ENCODE data around the gene TMEM63C. TPM values are rescaled to one million over a fixed set of nuclear protein-coding genes. Genes with fewer than 3 reads are reported as not detected.

The TMEM63C gene
- total RNA-seq, 2 experiments from 2014 or later, result 0.79 to 6.6 TPM

GRCh38 chr14:77175843-77176242, 5.8 kb upstream of the TMEM63C start:
- no peaks in the 10 kb centered on the region for H3K79me2 ChIP-seq (ENCODE audit: insufficient read depth, low read depth, low read length)
- no peak overlapping the region for H3K27ac ChIP-seq (ENCODE audit: low read depth, low read length, poor library complexity, severe bottlenecking)
- peaks cover 4% of the 10 kb centered on the region; the same call in 1 of the 2 replicates for H3K9me3 ChIP-seq (ENCODE audit: low read length)
- CTCF ChIA-PET (ENCODE audit: unreplicated experiment), result no interaction called here
- no peaks in the 10 kb centered on the region for H4K20me1 ChIP-seq (ENCODE audit: insufficient read depth, low read length)
- no peak overlapping the region for H3K4me2 ChIP-seq (ENCODE audit: low read length)
- TF ChIP-seq EZH2phosphoT487 (IDR thresholded peaks at IDR 0.05; ENCODE audit: borderline replicate concordance, low read depth, low read length) (no peak), CTCF (conservative IDR thresholded peaks at IDR 0.05; ENCODE audit: low read length) (no peak)
- H3K4me1 ChIP-seq (ENCODE audit: insufficient read depth, low read length, poor library complexity, severe bottlenecking), result peaks cover 2% of the 10 kb centered on the region
- no peaks in the 10 kb centered on the region for H3K36me3 ChIP-seq (ENCODE audit: insufficient read depth, low read length)
- no TSS peak for BruUV-seq (replicated peaks)
- POLR2A ChIA-PET, result no interaction called here
- intact Hi-C loops (cut with micrococcal nuclease; ENCODE audit: unreplicated experiment), result no loop called here
- no peak for DNase-seq (ENCODE audit: low spot score)
- H2AFZ ChIP-seq (ENCODE audit: low read length), result no peak overlapping the region
- no peak overlapping the region for H3K4me3 ChIP-seq (ENCODE audit: low read depth, low read length, poor library complexity, severe bottlenecking)
- H3K9me2 ChIP-seq (ENCODE audit: insufficient read depth, low read length), result no peaks in the 10 kb centered on the region

- Histone ChIP-seq H2AFZ (ENCODE audit: low read length) (no peak overlapping the region), H3K4me1 (ENCODE audit: insufficient read depth, low read length, poor library complexity, severe bottlenecking) (peaks cover 14% of the 10 kb centered on the region), H3K9me3 (ENCODE audit: low read length) (no peaks in the 10 kb centered on the region), H3K4me3 (ENCODE audit: low read depth, low read length, poor library complexity, severe bottlenecking) (no peak overlapping the region), H3K79me2 (ENCODE audit: insufficient read depth, low read depth, low read length) (no peaks in the 10 kb centered on the region), H3K27ac (ENCODE audit: low read depth, low read length, poor library complexity, severe bottlenecking) (no peak overlapping the region), H3K9me2 (ENCODE audit: insufficient read depth, low read length) (no peaks in the 10 kb centered on the region), H3K36me3 (ENCODE audit: insufficient read depth, low read length) (no peaks in the 10 kb centered on the region), H3K4me2 (ENCODE audit: low read length) (no peak overlapping the region), H4K20me1 (ENCODE audit: insufficient read depth, low read length) (no peaks in the 10 kb centered on the region)
- POLR2A ChIA-PET, result interaction anchor here (1.1 kb wide), 1 partner anchor 10 kb away, joined by 4 read pairs; no protein-coding TSS in a partner anchor
- DNase-seq (ENCODE audit: low spot score), result no peak
- CTCF ChIA-PET (ENCODE audit: unreplicated experiment), result no interaction called here
- BruUV-seq (replicated peaks), result no TSS peak
- intact Hi-C loops (cut with micrococcal nuclease; ENCODE audit: unreplicated experiment), result no loop called here
- no peak for TF ChIP-seq EZH2phosphoT487 (IDR thresholded peaks at IDR 0.05; ENCODE audit: borderline replicate concordance, low read depth, low read length)
- no peak for TF ChIP-seq CTCF (conservative IDR thresholded peaks at IDR 0.05; ENCODE audit: low read length)
Observed at GRCh38 chr14:77177702-77178101, 3.9 kb upstream of the TMEM63C start.

- Histone ChIP-seq H3K9me2 (ENCODE audit: insufficient read depth, low read length) (no peaks in the 10 kb centered on the region), H3K79me2 (ENCODE audit: insufficient read depth, low read depth, low read length) (no peaks in the 10 kb centered on the region), H2AFZ (ENCODE audit: low read length) (no peak overlapping the region), H3K4me3 (ENCODE audit: low read depth, low read length, poor library complexity, severe bottlenecking) (no peak overlapping the region), H4K20me1 (ENCODE audit: insufficient read depth, low read length) (no peaks in the 10 kb centered on the region), H3K27ac (ENCODE audit: low read depth, low read length, poor library complexity, severe bottlenecking) (no peak overlapping the region), H3K9me3 (ENCODE audit: low read length) (no peaks in the 10 kb centered on the region), H3K4me1 (ENCODE audit: insufficient read depth, low read length, poor library complexity, severe bottlenecking) (peaks cover 15% of the 10 kb centered on the region), H3K4me2 (ENCODE audit: low read length) (no peak overlapping the region), H3K36me3 (ENCODE audit: insufficient read depth, low read length) (no peaks in the 10 kb centered on the region)
- intact Hi-C loops (cut with micrococcal nuclease; ENCODE audit: unreplicated experiment), result no loop called here
- POLR2A ChIA-PET, result interaction anchor here (1.1 kb wide), 1 partner anchor 11 kb away, joined by 4 read pairs; no protein-coding TSS in a partner anchor
- no TSS peak for BruUV-seq (replicated peaks)
- CTCF ChIA-PET (ENCODE audit: unreplicated experiment), result no interaction called here
- TF ChIP-seq EZH2phosphoT487 (IDR thresholded peaks at IDR 0.05; ENCODE audit: borderline replicate concordance, low read depth, low read length) (no peak), CTCF (conservative IDR thresholded peaks at IDR 0.05; ENCODE audit: low read length) (no peak)
- no peak for DNase-seq (ENCODE audit: low spot score)
Observed at GRCh38 chr14:77178656-77179055, 2.9 kb upstream of the TMEM63C start.

Measured in OCI-LY7 (cell line).